CD4-positive, alpha-beta T cell (primary cell): ENCODE results near the gene ADCY5. TPM values are rescaled to one million over a fixed set of nuclear protein-coding genes. Genes with fewer than 3 reads are reported as not detected.

Experiments used
- ATAC-seq: fragments of 200-7000 bp; cut with Tn5 transposase; one replicate; pipeline ENCODE4 v1.10.0; 2022; ENCODE audit warnings: mild to moderate bottlenecking; ENCODE audit not compliant: poor library complexity
- CTCF ChIA-PET: fragments of 350-600 bp; sonication (Branson Sonifier 250); formaldehyde crosslinking; loops from one replicate; lab custom pipeline; 2021; ENCODE audit warnings: antibody characterized with exemption, inconsistent platforms; lab: Charles Lee
- POLR2A ChIA-PET: fragments of 350-600 bp; sonication (Branson Sonifier 250); formaldehyde crosslinking; loops from one replicate; lab custom pipeline; 2021; ENCODE audit warnings: antibody characterized with exemption, inconsistent platforms; lab: Charles Lee
- DNase-seq, 14 experiments: peaks; one replicate each; pipeline ENCODE4 v3.0.0-alpha.2; 2013 to 2020; ENCODE audit warnings: mixed read lengths in 2 of 14
- H3K27ac ChIP-seq, 2 donors: one replicate each; pipeline versions ENCODE4 v1.5.1 to v1.7.0; 2013; ENCODE audit warnings: low read length in 2 of 2, low read depth in 1 of 2, mild to moderate bottlenecking in 1 of 2
- H3K27me3 ChIP-seq, 2 experiments: 1 replicate in 1 of 2; 2 replicates in 1 of 2; pipeline versions ENCODE4 v1.6.1 to v1.7.0; 2013; ENCODE audit warnings: low read length in 2 of 2, control low read depth in 1 of 2, mild to moderate bottlenecking in 1 of 2, moderate library complexity in 1 of 2; ENCODE audit not compliant: insufficient read depth in 2 of 2, control insufficient read depth in 1 of 2
- H3K36me3 ChIP-seq: one replicate; pipeline ENCODE4 v1.6.1; 2013; ENCODE audit warnings: low read length, control low read depth; ENCODE audit not compliant: insufficient read depth
- H3K4me1 ChIP-seq: one replicate; pipeline ENCODE4 v1.6.1; 2013; ENCODE audit warnings: low read length, control low read depth; ENCODE audit not compliant: insufficient read depth
- H3K4me3 ChIP-seq: one replicate; pipeline ENCODE4 v1.5.1; 2013; ENCODE audit warnings: mild to moderate bottlenecking, low read length, moderate library complexity
- H3K9me3 ChIP-seq, 2 experiments: 1 replicate in 1 of 2; 2 replicates in 1 of 2; pipeline versions ENCODE4 v1.6.1 to v1.7.0; 2013; ENCODE audit warnings: low read length in 2 of 2, mild to moderate bottlenecking in 2 of 2, control low read depth in 1 of 2, moderate library complexity in 1 of 2; ENCODE audit not compliant: control insufficient read depth in 1 of 2, insufficient read depth in 1 of 2
- H3K27ac Mint-ChIP-seq: one replicate; pipeline ENCODE4 v1.8.0; 2020; ENCODE audit warnings: mixed read lengths
- H3K27me3 Mint-ChIP-seq: one replicate; pipeline ENCODE4 v1.8.0; 2021; ENCODE audit warnings: mixed read lengths
- H3K36me3 Mint-ChIP-seq: one replicate; pipeline ENCODE4 v1.8.0; 2021; ENCODE audit warnings: low read depth, mixed read lengths
- H3K4me1 Mint-ChIP-seq: one replicate; pipeline ENCODE4 v1.8.0; 2021; ENCODE audit warnings: low read depth, mixed read lengths
- H3K4me3 Mint-ChIP-seq: one replicate; pipeline ENCODE4 v1.8.0; 2020; ENCODE audit warnings: mild to moderate bottlenecking, mixed read lengths
- H3K9me3 Mint-ChIP-seq: one replicate; pipeline ENCODE4 v1.8.0; 2020; ENCODE audit warnings: mixed read lengths
- intact Hi-C, 2 experiments: fragments of 100-400 bp; cut with DNase I in 1 of 2; cut with micrococcal nuclease in 1 of 2; formaldehyde crosslinking; loops; one replicate each; pipeline versions ENCODE4 v1.15.1 to v1.9.0; 2023 to 2025; cut with DNase I, micrococcal nuclease
- total RNA-seq, 174 experiments: library from RNA in 2 of 174; stranded (reverse) in 2 of 174; gene quantifications; one replicate each; pipeline ENCODE4 v1.2.3 and lab custom pipeline; 2021 to 2026
- TF ChIP-seq, protein P1 (sequence below): fragments of 200-600 bp; IDR thresholded peaks from one replicate; pipeline ENCODE4 v1.8.0; 2022; ENCODE audit warnings: antibody characterized with exemption, mild to moderate bottlenecking

Gene ADCY5
- total RNA-seq, 2 experiments from 2014 or later: not detected

DNA sequence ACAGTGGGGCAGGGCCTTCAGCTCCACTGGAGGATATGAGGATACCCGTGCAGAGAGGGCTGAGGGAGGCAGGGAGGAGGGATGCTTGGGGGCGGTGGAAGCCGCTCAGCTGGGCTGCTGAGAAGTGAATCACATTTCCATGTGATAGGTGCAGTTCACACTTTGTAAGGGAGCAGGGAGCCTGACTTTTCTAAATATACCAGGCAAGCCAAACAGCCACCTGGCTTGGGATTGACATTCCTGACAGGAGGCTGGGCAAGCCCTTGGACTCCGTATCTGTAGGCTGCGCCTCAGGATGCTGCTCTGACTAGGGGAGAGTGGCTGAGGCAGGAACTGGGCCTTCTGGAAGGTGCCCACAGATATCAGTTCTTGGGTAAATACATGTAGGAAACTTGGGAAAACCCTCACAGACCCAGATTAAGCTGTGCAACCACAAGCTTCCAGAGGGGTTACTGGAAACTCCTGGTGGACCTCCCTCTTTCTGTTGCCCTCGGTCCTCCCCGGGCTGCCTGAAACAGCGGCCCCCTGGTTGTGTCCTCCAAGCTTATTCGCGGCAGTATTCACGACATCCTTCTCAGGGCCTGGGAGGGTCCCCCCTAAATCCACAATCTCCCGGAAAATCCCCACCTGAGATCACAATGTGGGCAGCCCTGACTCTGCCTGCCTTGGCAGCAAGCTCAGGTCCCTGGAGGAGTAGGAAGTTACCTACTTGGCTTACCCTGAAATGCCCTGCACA, 33.0 kb upstream of the ADCY5 start:
- ATAC-seq (no peak), DNase-seq (no peak)
- Mint-ChIP-seq H3K36me3 (no peaks in the 10 kb centered on the region), H3K27ac (no peak overlapping the region), H3K27me3 (peaks cover 17% of the 10 kb centered on the region), H3K4me3 (no peak overlapping the region), H3K9me3 (no peaks in the 10 kb centered on the region), H3K4me1 (no peaks in the 10 kb centered on the region)
- intact Hi-C loops: no loop called here
- H3K27ac ChIP-seq: no peak overlapping the region
- no peaks in the 10 kb centered on the region for H3K9me3 ChIP-seq
- H3K36me3 ChIP-seq: no peaks in the 10 kb centered on the region
- CTCF ChIA-PET: no interaction called here
- TF ChIP-seq, protein P1, sequence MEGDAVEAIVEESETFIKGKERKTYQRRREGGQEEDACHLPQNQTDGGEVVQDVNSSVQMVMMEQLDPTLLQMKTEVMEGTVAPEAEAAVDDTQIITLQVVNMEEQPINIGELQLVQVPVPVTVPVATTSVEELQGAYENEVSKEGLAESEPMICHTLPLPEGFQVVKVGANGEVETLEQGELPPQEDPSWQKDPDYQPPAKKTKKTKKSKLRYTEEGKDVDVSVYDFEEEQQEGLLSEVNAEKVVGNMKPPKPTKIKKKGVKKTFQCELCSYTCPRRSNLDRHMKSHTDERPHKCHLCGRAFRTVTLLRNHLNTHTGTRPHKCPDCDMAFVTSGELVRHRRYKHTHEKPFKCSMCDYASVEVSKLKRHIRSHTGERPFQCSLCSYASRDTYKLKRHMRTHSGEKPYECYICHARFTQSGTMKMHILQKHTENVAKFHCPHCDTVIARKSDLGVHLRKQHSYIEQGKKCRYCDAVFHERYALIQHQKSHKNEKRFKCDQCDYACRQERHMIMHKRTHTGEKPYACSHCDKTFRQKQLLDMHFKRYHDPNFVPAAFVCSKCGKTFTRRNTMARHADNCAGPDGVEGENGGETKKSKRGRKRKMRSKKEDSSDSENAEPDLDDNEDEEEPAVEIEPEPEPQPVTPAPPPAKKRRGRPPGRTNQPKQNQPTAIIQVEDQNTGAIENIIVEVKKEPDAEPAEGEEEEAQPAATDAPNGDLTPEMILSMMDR: no peak
- no peak overlapping the region for H3K4me3 ChIP-seq
- no peaks in the 10 kb centered on the region for H3K4me1 ChIP-seq
- POLR2A ChIA-PET: no interaction called here
- H3K27me3 ChIP-seq: peaks cover 0 to 5% of the 10 kb centered on the region in 2 experiments

DNA sequence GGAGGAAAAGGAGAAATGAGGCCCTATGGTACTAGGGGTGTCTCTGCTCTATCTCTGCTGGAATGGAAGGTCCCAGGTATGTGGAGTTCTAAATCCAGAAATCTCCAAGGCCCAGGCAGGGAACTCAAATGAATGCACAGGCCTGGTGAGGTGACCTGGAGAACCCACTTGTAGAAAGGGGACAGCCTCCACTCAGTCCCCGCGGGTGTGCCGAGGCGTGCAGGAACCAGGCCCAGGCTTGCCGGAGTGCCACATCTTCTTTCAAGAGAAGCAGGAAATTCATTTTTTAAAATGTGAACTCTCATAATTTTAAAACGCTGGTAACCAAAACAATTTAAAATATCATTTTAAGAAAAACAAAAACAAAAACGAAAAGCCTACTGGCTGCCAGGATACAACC, 32.2 kb upstream of the ADCY5 start:
- no peak for ATAC-seq
- intact Hi-C loops: no loop called here
- H3K4me1 ChIP-seq: no peaks in the 10 kb centered on the region
- ChIA-PET POLR2A (no interaction called here), CTCF (no interaction called here)
- no peaks in the 10 kb centered on the region for H3K9me3 ChIP-seq
- no peak for DNase-seq
- no peak overlapping the region for H3K4me3 ChIP-seq
- no peak overlapping the region for H3K27ac Mint-ChIP-seq
- H3K27me3 Mint-ChIP-seq: peaks cover 20% of the 10 kb centered on the region
- no peaks in the 10 kb centered on the region for H3K36me3 ChIP-seq
- TF ChIP-seq, protein P1: no peak
- H3K27ac ChIP-seq: no peak overlapping the region
- H3K4me3 Mint-ChIP-seq: no peak overlapping the region
- peaks cover 0 to 5% of the 10 kb centered on the region in 2 experiments for H3K27me3 ChIP-seq
- H3K9me3 Mint-ChIP-seq: no peaks in the 10 kb centered on the region
- H3K4me1 Mint-ChIP-seq: no peaks in the 10 kb centered on the region
- no peaks in the 10 kb centered on the region for H3K36me3 Mint-ChIP-seq

DNA sequence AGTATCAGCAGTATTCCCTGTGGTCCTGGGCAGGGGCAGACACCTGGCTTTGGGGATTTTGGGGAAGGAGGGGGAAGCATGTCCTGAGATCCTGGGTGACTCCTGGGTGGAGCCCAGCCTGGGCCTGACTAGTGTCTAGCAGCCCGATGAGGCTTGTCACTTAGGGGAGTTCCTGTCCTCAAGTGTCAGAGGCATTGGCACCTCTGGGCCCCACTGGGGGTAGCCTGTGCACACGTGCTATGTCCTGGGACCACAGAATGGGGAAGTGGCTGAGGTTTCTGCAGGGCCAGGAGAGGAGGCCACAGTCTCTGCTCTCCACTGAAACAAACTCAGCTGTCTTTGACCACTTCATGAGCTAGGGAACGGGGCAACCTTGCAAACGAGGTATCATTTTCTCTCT, 31.5 kb upstream of the ADCY5 start:
- H3K4me1 Mint-ChIP-seq: no peaks in the 10 kb centered on the region
- DNase-seq: no peak
- ATAC-seq: no peak
- no peaks in the 10 kb centered on the region for H3K9me3 ChIP-seq
- ChIA-PET POLR2A (no interaction called here), CTCF (no interaction called here)
- H3K36me3 ChIP-seq: no peaks in the 10 kb centered on the region
- TF ChIP-seq, protein P1: no peak
- intact Hi-C loops: no loop called here
- H3K9me3 Mint-ChIP-seq: no peaks in the 10 kb centered on the region
- H3K4me1 ChIP-seq: no peaks in the 10 kb centered on the region
- H3K27me3 Mint-ChIP-seq: peaks cover 20% of the 10 kb centered on the region
- no peaks in the 10 kb centered on the region for H3K36me3 Mint-ChIP-seq
- H3K4me3 Mint-ChIP-seq: no peak overlapping the region
- no peak overlapping the region for H3K4me3 ChIP-seq
- H3K27ac ChIP-seq: no peak overlapping the region
- peaks cover 0 to 5% of the 10 kb centered on the region in 2 experiments for H3K27me3 ChIP-seq
- no peak overlapping the region for H3K27ac Mint-ChIP-seq
